ENCODE data around the gene NOL8.

GRCh38 chr9:92295240-92295790 lies 29.8 kb downstream of the NOL8 start:
- TF ChIP-seq, protein P1, sequence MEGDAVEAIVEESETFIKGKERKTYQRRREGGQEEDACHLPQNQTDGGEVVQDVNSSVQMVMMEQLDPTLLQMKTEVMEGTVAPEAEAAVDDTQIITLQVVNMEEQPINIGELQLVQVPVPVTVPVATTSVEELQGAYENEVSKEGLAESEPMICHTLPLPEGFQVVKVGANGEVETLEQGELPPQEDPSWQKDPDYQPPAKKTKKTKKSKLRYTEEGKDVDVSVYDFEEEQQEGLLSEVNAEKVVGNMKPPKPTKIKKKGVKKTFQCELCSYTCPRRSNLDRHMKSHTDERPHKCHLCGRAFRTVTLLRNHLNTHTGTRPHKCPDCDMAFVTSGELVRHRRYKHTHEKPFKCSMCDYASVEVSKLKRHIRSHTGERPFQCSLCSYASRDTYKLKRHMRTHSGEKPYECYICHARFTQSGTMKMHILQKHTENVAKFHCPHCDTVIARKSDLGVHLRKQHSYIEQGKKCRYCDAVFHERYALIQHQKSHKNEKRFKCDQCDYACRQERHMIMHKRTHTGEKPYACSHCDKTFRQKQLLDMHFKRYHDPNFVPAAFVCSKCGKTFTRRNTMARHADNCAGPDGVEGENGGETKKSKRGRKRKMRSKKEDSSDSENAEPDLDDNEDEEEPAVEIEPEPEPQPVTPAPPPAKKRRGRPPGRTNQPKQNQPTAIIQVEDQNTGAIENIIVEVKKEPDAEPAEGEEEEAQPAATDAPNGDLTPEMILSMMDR (IDR thresholded peaks at IDR 0.05): no peak
- TF ChIP-seq REST (IDR thresholded peaks at IDR 0.05; ENCODE audit: insufficient read depth in 1 of 2, low read depth in 2 of 2, low read length in 1 of 2): no peak

All from Panc1 (cell line).